ENCODE data around the gene CDH19. TPM values are rescaled to one million over a fixed set of nuclear protein-coding genes. Genes with fewer than 3 reads are reported as not detected.

CDH19 gene
- total RNA-seq, 6 donors from 2014 or later, result 1.0 to 3.1 (median 1.3) TPM

DNA sequence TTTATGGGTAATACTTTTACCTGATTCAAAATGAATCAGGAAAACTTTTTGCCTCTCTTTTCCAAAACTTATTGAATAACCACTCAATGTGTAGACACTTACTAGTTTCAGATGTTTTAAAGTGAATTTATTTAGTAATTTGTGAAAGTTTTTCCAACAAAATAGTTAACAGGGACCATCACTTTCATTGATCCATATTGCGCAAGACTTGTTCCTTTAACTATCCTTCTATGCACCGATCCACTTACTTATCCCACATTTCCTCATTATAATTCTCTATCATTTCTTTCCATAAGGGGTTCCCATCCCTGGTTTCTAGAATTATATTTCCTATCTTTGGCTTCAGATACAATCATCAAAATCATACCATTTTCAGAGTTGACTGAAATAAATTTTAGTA is 48.3 kb downstream of the CDH19 start:
- TF ChIP-seq CTCF (IDR thresholded peaks at IDR 0.05) (no peak), POLR2A (IDR thresholded peaks at IDR 0.05) (no peak), POLR2AphosphoS5 (IDR thresholded peaks at IDR 0.05) (no peak), EP300 (IDR thresholded peaks at IDR 0.05) (no peak)
- ATAC-seq (ENCODE audit: low FRiP score in 2 of 2) (no peak), DNase-seq (no peak)
- 99 to 100% methylated on average over 2 of the region's 2 CpGs for WGBS, 2 donors
- no peaks in the 10 kb centered on the region for H3K27me3 ChIP-seq
- no peaks in the 10 kb centered on the region for H3K9me3 ChIP-seq
- H3K36me3 ChIP-seq, result no peaks in the 10 kb centered on the region
- H3K4me1 ChIP-seq, result no peaks in the 10 kb centered on the region
- H3K4me3 ChIP-seq, result no peak overlapping the region
- no peak overlapping the region for H3K27ac ChIP-seq

- Histone ChIP-seq H3K4me3 (no peak overlapping the region), H3K27ac (no peak overlapping the region), H3K9me3 (no peaks in the 10 kb centered on the region), H3K4me1 (no peaks in the 10 kb centered on the region), H3K36me3 (no peaks in the 10 kb centered on the region), H3K27me3 (no peaks in the 10 kb centered on the region)
- ATAC-seq (ENCODE audit: low FRiP score in 2 of 2) (no peak), DNase-seq (no peak)
- TF ChIP-seq POLR2A (IDR thresholded peaks at IDR 0.05) (no peak), EP300 (IDR thresholded peaks at IDR 0.05) (no peak), CTCF (IDR thresholded peaks at IDR 0.05) (no peak), POLR2AphosphoS5 (IDR thresholded peaks at IDR 0.05) (no peak)
- WGBS, 2 donors, result 80 to 90% methylated on average over 1 of the region's 1 CpG
Observed at GRCh38 chr18:66553824-66554223, 50.1 kb downstream of the CDH19 start.

GRCh38 chr18:66550366-66550765 is 53.5 kb downstream of the CDH19 start:
- Histone ChIP-seq H3K36me3 (no peaks in the 10 kb centered on the region), H3K4me1 (no peaks in the 10 kb centered on the region), H3K9me3 (no peaks in the 10 kb centered on the region), H3K27ac (no peak overlapping the region), H3K4me3 (no peak overlapping the region), H3K27me3 (no peaks in the 10 kb centered on the region)
- DNase-seq (no peak), ATAC-seq (ENCODE audit: low FRiP score in 2 of 2) (no peak)
- no peak for TF ChIP-seq POLR2A (IDR thresholded peaks at IDR 0.05)
- TF ChIP-seq CTCF (IDR thresholded peaks at IDR 0.05), result no peak
- no peak for TF ChIP-seq POLR2AphosphoS5 (IDR thresholded peaks at IDR 0.05)
- TF ChIP-seq EP300 (IDR thresholded peaks at IDR 0.05), result no peak
- WGBS, 2 donors, result 86 to 89% methylated on average over 3 of the region's 3 CpGs

- no peaks in the 10 kb centered on the region for H3K4me1 ChIP-seq
- DNase-seq (no peak), ATAC-seq (ENCODE audit: low FRiP score in 2 of 2) (no peak)
- H3K9me3 ChIP-seq, result no peaks in the 10 kb centered on the region
- no peaks in the 10 kb centered on the region for H3K27me3 ChIP-seq
- no peak overlapping the region for H3K27ac ChIP-seq
- TF ChIP-seq POLR2A (IDR thresholded peaks at IDR 0.05) (no peak), EP300 (IDR thresholded peaks at IDR 0.05) (no peak)
- H3K36me3 ChIP-seq, result no peaks in the 10 kb centered on the region
- H3K4me3 ChIP-seq, result no peak overlapping the region
- 69 to 76% methylated on average over 3 of the region's 3 CpGs for WGBS, 2 donors
Observed at GRCh38 chr18:66548747-66549146, 55.1 kb downstream of the CDH19 start.

GRCh38 chr18:66534110-66534509 is 69.8 kb downstream of the CDH19 start:
- DNase-seq, result no peak
- Histone ChIP-seq H3K27ac (no peak overlapping the region), H3K4me1 (no peaks in the 10 kb centered on the region), H3K9me3 (no peaks in the 10 kb centered on the region), H3K36me3 (no peaks in the 10 kb centered on the region), H3K4me3 (no peak overlapping the region), H3K27me3 (no peaks in the 10 kb centered on the region)
- no peak for TF ChIP-seq POLR2A (IDR thresholded peaks at IDR 0.05)
- no peak for TF ChIP-seq CTCF (IDR thresholded peaks at IDR 0.05)
- TF ChIP-seq POLR2AphosphoS5 (IDR thresholded peaks at IDR 0.05), result no peak
- TF ChIP-seq EP300 (IDR thresholded peaks at IDR 0.05), result no peak
- no peak for ATAC-seq (ENCODE audit: low FRiP score in 2 of 2)
- WGBS, 2 donors, result 69 to 79% methylated on average over 4 of the region's 4 CpGs

All from upper lobe of left lung (tissue), 6 donors.